NCI-H1092 (cell line): ENCODE data around the gene INPP5A.
"Not testable (repeated sequence)": the region's sequence is repeated elsewhere in the genome, so short reads cannot be mapped to it uniquely, and the experiment has no call there.

ENCODE experiments used
- DNase-seq: peaks from one replicate; lab custom pipeline; 2025; lab: John Stamatoyannopoulos, UW

Gene INPP5A

DNA sequence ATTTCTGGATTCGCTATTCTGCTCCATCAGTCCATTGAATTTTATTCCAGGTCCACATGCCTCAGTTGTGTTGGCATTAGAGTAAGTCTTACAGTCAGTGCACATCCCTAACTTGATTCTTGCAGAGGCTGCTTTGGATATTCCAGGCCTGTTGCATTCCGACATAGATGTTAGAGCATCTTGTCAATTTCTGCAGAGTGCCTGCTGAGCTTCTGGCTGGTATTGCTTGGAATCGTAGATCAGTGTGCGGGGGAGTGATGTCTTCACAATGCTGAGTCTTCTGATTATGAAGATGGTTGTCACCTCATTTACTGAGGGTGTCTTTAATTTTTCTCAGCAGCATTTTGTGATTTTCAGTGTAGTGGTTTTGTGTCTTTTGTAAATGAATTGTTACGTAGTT is 45.2 kb downstream of the INPP5A start:
- DNase-seq, result no peak

DNA sequence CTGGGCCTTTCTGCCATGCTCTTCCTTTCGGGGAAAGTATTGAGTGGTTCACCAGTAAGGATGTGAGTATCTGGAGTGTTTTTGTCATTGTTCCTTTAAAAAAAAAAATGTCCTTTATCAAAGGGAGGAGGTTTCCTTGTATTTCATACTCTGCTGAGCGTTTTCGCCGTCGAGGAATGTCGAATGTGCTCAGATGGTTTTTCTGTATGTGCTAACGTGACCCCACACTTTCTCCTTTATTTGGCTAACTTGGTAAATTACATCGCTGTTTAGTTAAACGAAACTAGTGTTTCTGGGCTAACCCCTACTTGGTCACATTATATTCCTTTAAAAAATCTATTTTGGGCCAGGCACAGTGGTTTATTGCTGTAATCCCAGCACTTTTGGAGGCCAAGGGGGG is 45.9 kb downstream of the INPP5A start:
- DNase-seq, result no peak

DNA sequence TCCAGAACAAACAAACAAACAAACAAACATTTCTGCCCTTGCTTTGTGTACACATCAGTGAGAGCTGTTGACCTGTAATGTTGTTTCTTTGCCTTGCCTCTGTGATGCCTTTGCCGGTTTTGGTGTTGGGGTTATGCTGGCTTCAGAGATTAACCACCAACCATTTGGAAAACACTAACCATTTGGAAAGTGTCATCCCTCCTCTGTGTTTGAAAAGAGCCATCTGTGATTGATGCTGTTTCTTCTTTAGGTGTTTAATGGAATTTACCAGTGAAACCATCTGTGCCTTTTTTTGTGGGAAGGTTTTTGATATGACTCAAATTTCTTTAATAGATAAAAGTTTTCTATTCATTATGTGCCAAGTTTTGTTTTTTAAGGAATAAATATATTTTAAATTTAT is 46.5 kb downstream of the INPP5A start:
- DNase-seq, result no peak

DNA sequence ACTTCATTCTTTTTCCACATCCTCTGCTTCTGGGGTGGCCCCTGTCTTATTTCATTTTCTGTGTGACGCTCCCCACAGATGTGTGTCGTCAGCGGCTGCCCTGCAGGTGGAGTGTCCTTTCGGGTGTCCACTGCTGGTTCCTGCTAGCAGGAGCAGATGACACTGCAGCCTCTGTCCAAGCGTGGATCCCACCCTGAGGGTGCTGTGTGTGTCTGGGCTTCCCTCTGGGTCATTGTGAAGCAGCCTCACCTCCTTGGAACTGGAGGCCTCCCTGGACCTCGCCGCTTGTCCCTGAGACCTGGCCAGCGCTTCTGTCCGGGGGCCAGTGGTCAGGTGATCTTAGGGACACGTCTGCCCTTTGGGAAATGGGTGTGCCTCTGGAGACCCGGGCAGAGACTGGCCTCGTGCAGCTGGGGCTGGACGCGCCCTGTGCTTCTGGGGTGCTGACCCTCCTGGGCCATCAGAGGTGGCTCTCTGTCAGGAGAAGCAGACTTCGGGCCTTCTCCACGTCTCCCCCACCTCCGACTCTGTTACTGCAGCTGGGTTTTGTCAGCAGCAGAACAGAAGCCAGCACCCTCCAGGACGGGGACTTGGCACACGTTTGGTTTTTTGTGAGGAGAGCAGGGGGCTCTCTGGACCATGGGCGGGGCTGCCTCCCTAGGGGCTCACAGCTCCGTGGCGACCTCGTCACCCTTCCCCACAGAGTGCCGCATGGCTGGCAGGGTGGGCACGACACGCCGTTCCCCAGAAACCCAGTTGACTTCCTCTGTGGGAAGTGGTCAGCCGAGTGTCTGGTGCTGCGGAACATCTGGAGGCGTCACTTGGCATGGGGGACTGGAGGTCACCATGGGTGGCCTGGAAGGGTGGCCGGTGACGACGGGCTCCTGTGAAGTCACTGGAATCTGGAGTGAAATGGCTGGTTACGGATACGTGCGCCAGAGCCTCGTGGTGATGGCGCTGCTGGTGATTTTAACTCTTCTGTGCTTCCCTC is 48.4 kb downstream of the INPP5A start:
- no peak for DNase-seq

DNA sequence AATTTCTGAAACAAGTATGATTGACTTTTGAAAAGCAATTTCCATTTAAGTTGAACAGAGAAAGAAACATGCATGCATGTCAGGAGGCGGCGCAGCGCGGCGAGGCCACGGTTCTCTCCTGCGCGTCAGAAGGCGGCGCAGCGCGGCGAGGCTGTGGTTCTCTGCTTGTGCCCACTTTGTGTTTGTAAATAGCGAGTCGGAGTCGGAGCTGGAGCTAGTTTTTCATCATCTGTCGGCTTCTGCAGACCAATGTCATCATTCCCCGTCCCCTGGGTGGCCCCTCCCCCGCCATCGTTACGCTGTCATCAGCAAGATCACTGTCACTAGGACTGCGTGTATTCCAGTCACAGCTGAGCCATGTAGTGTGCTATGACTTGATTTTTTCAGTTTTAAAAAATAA is 49.2 kb downstream of the INPP5A start:
- DNase-seq, result no peak

DNA sequence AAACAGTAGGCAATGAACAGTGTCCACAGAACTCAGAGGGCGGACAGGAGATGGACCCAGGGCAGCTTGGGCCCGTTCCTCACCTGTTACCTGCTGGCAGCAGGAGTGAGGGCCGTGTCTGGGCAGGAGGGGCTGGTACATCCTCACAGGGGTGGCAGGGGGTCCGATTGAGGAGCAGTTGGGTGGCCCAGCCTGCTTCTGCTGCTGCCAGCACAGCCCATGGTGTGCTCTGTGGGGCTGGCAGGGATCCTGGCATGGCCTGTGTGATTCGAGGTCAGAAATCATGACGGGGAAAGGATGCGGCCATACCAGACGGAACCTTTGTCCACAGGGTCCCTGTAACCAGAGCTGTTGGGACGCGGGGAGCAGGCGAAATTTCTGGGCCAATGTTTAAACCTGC is 49.6 kb downstream of the INPP5A start:
- DNase-seq, result no peak

DNA sequence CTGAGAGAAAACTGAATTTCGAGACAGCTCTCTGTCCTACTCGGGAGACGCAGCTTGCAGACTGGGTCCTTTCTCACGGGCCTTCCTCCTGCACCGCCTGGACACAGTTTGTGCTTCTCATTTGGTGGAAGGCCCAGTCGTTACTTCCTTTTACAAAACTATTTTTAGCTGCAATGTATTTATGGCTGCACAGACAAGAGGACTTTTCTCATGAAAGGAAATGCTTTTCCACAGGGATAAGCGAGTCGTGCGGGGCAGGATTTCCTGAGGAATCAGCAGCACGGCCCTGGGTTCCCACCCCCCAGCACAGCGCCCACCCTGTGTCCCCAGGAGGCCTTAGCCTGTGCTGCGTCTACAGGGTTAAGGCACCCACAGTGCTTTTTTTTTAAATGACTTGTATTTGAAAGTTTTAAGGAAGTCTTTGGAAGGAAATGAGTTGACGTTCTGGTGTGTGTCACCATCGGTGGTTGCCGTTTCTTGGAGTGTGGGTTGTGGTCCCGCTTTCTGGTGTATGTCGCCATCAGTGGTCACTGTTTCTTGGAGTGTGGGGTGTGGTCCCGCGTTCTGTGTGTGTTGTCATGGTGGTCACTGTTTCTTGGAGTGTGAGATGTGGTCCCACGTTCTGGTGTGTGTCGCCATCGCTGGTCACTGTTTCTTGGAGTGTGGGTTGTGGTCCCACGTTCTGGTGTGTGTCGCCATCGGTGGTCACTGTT is 50.9 kb downstream of the INPP5A start:
- DNase-seq, result no peak

DNA sequence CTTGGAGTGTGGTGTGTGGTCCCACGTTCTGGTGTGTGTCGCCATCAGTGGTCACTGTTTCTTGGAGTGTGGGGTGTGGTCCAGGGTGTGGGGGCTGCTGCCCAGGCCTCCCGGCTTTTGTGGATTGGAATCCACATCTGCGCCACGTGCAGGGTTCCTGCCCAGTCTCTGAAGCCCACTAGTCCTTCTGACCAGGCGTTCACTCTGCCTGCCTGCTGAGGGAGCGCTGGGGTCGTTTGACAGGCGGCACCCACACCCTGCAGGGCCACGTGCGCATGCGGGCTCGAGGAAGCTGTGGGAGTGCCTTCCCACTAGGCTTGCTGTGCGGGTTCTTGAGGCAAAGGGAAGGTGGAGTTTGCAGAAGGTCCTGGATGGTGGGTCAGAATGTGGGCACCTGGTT is 51.4 kb downstream of the INPP5A start:
- no peak for DNase-seq

DNA sequence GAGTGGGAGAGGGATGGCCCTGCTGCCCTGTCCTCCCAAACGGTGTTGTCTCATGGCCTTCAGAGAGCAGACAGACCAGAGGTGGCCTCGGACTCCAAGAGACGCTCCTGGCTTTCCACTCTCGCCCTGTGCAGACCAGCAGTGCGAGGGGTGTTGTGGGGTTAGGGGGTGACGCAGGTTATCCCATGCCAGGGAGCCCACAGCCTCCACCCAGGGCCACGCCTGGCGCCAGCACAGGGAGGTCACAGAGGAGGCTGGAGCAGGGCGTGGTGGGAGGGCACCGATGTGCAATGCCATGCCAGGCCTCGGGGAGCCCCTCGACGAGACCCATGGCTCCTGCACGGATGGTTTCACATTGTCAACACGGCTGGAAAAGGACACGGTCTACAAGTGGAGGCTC is 52.1 kb downstream of the INPP5A start:
- DNase-seq, result no peak

DNA sequence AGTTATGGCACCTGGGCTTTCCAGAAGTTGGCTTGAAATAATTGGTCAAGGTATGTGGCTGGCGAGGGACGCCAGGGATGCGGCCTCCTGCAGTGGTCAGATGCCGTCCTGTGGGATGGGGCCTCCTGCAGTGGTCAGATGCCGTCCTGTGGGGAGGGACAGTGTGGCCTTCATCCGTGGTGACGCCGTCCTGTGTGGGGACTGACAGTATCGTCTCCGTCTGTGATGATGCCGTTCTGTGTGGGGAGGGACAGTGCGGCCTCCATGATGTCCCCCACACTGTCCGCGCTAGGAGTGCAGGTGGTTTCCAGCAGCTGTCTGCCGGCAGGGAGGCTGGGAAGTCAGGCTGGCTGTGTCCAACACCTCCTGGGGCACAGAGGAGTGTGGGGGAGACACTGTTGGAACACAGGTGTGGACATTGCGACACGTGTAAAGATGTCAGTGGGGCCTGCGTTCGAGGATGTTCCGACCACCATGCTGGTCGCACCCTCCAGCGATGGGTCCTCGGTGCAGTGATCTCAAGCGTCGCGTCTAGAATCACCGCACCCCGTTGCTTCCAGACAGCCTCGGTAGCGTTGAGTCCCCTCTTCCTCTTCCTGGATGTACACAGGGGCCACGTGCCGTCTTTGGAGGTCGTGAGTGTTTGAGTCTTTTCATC is 52.6 kb downstream of the INPP5A start:
- no peak for DNase-seq

DNA sequence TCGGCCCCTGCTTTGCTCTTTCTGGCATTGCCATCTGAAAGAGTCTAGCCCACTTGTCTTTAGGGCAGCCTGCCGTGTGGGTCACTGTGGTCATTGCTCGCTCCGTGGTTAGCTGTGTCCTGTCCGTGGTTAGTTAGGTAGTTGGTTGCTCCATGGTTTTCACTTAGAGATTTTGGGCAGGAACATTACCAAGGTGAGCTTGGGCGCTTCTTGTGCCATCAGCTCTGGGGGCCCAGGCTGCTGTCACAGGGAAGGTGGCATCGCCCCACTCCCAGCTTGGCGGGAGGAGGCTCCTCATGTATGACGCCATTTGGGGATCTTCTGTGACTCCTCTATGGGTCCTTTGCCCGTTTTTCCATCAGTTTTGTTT is 53.1 kb downstream of the INPP5A start:
- DNase-seq, result no peak

DNA sequence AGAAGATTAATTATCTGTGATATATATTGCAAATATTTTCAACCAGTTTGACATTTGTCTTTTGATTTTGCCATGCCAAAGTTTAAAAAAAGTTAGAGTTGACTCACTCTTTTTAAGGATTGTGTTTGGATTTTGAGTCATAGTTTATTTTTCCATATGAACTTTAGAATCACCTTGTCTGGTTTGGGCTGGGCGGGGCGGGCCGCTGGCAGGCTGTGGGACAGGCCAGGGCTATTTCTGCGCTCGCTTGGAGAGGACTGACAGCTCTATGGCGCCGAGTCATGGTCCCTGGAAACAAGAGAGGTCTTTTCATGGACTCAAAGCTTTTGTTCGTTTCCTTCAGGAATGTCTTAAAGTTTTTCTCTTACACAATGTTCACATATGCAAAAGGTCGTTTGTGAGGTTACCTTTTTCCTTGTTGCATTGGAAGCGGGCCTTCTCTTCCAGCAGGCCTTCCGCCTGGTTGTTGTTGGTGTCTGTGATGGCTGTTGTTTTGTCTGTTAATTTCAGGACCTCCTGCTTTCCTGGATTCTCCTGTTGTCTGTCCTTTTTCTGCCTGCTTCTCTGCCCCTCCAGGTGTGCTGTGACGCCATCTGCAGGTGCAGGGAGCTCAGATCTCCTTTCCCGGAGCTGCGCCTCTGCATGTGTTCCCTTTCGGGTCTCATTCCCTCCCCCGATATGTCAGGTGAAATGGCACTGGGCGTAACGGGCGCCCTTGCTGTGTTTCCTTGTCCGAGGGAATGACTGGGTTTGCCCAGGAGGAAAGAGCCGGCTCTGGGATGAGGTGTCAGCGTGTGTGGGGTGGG is 53.8 kb downstream of the INPP5A start:
- no peak for DNase-seq

DNA sequence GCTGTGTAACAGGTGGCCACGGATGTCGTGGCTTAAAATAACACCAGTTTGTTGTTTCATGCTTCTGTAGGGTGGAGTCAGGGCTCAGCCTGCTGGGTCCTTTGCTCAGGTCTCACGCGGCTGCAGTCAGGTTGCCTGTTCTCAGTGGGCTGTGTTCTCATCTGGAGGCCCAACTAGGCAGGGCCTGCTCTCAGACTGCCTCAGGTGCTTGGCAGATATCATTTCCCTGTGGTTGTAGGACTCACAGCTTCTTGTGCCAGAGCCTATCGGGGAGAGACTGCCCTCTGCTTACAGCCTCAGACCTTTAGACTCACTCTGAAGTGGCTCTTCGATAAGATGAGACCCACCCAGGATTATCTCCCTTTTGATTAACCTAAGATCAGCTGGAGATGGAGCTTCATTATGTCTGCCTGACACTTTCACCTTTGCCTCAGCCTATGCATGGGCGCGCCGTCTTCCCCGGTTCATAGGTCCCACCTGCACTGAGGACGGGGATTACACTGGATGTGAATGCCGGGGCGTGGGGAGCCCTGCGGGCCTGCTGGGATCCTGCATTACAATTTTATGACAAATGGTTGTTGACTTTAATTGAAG is 55.3 kb downstream of the INPP5A start:
- no peak for DNase-seq

DNA sequence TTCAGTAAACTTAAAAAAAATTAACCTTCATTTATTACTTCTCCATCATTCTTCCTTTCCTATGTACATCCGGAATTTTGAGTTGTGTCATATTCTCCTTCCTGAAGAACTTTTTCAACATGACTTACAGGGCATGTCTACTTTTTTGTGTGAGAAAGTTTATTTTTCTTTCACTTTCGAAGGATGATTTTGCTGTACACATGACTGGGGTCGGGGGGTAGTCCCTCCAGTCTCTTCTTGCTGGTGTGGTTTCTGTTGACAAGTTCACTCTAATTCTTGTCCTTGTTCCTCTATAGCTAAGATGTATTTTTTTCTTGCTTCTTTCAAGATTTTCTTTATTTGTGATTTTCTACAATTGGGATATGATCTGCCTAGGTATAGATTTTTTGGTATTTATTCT is 55.8 kb downstream of the INPP5A start:
- no peak for DNase-seq

DNA sequence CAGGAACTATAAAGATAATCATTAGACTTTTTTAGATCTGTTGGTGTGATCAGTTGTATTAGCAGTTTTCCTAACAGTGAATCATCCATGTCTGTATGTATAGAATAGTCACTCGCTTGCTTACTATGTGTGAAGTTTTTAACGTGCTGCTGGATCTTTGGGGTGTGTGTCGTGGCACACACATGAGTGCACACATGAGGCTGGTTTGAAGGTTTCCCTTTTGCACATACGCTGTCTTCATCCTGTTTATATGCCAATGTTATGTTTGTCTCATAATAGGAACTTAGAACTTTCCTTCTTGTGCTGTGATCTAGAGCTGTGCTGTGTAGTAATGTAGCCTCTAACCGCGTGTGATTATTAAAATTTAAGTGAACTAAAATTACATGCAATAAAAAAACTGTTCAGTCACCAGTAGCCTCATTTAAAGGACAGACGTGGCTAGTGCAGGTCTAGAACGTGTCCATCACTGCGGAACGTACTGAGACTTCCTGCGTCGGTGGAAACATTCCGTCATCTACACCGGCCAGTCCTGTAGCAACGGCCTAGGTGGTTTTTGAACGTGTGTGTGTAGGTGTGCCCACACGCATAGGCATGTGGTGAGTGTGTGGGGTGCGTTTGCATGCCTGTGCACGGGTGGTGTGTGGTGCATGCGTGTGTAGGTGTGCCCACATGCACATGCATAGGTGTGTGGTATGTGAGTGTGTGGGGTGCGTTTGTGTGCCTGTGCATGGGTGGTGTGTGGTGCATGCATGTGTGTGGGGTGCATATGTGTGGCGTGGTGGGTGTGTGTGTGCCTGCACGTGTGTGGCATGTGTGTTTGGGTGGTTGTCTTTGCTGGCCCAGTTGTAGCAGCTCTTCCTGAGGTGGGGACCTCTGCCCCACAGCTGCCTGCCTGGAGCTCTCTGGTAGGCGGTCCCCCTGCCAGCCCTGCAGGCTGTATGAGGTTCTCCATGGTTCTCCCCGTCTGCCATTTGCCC is 56.6 kb downstream of the INPP5A start:
- DNase-seq, result no peak

DNA sequence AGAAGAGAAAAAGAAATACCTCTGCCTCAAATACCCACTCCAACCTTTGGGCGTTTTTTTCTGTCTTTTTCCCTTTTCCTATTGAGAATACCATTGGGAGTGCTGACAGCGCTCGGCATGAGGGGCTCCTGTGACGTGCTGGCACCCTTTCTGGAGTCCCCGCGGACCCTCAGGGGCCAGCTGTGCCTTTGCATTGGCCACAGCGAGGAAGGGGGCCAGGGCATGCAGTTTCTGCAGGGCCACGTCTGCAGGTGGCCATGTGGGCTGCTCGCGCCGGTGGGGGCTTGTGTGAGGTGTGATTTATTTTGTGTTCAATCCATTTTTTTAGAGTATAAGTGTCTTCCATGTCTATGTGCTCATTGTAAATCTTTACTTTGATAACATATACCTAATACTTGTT is 57.4 kb downstream of the INPP5A start:
- no peak for DNase-seq

DNA sequence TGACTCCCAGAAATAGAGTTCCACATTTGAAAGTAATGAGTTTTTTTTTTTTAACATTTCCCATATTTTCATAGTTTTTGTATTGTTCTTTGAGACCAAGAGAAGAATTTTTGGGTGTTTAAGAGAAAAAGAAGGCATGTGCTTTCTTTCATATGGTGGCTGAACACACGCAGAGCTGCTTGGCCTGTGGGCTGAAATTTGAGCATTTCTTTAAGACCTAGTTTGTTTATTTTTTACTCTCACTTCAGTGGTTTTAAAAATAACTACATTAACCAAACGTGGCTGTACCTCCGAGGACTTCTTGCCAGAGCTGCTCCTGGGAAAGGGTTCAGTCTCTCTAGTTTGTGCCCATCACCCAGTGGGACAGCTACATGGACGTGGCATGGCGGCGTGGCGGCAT is 58.3 kb downstream of the INPP5A start:
- DNase-seq, result no peak

DNA sequence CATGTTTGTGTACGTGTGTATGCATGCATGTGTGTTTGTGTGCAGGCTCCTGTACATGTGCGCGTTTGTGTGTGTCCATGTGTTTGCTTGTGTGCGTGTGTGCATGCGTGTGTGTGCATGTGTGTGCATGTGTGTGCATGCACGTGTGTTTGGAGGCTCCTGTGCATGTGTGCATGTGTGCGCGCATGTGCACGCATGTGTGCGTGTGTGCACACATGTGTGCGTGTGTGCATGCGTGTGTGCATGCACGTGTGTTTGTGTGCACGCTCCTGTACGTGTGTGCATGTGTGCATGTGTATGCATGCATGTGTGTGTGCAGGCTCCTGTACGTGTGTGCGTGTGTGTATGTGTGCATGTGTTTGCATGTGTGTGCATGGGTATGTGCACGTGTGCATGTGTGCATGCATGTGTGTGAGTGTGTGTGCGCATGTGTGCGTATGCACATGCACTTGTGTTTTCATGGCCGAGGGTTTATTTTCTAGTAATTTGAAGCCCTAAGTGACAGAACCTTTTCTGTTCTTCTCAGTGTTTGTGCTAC is 59.2 kb downstream of the INPP5A start:
- DNase-seq, result no peak

DNA sequence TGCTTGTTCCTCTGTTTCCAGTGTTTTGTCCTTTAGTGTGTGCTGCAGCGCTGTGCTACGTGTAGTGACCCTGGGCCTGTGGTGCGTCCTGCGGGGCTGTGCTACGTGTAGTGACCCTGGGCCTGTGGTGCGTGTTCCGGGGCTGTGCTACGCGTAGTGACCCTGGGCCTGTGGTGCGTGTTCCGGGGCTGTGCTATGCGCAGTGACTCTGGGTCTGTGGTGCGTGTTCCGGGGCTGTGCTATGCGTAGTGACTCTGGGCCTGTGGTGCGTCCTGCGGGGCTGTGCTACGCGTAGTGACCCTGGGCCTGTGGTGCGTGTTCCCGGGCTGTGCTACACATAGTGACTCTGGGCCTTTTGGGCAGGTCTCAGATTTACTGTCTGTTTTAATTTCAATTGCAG is 60.1 kb downstream of the INPP5A start:
- no peak for DNase-seq

DNA sequence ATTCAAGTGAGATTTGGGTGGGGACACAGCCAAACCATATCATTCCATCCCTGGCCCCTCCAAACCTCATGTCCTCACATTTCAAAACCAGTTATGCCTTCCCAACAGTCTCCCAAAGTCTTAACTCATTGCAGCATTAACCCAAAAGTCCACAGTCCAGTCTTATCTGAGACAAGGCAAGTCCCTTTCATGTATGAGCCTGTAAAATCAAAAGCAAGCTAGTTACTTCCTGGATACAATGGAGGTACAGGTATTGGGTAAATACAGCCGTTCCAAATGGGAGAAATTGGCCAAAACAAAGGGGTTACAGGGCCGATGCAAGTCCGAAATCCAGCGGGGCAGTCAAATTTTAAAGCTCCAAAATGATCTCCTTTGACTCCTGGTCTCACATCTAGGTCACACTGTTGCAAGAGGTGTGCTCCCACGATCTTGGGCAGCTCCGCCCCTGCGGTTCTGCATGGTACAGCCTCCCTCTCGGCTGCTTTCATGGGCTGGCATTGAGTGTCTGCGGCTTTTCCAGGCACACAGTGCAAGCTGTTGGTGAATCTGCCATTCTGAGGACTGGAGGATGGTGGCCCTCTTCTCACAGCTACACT is 61.5 kb downstream of the INPP5A start:
- not testable (repeated sequence) for DNase-seq
